Glomerular endothelial cell (primary cell): ENCODE data around the gene HIF1A. TPM values are rescaled to one million over a fixed set of nuclear protein-coding genes. Genes with fewer than 3 reads are reported as not detected.

Source experiments
- DNase-seq: peaks from one replicate; pipeline ENCODE4 v3.0.0-alpha.2; 2011; ENCODE audit warnings: low read depth, low spot score; ENCODE audit errors: extremely low read depth
- total RNA-seq: library from RNA; depleted of rRNA; stranded (reverse); fragments of >200 nt; gene quantifications from 2 replicates; pipeline ENCODE4 v1.2.3, GENCODE V29; 2015

HIF1A gene
- total RNA-seq, 1 donor from 2014 or later = 377 TPM

- no peak for DNase-seq
Observed at GRCh38 chr14:61769893-61770292, 74.6 kb downstream of the HIF1A start.

GRCh38 chr14:61774861-61775260 is 79.5 kb downstream of the HIF1A start:
- no peak for DNase-seq

GRCh38 chr14:61780125-61780524 is 84.8 kb downstream of the HIF1A start:
- DNase-seq = no peak

GRCh38 chr14:61797309-61797708 is 102.0 kb downstream of the HIF1A start:
- no peak for DNase-seq

Other genes with a start within 250 kb of the HIF1A start
- 9.7 and 12.1 TPM in 2 replicates for gene SNAPC1, start 66.9 kb downstream of the HIF1A start, total RNA-seq
- gene SYT16, start 117.2 kb downstream of the HIF1A start, total RNA-seq = 0.63 and 0.88 TPM in 2 replicates